ENCODE measurements around the gene SMIM8. TPM values are rescaled to one million over a fixed set of nuclear protein-coding genes. Genes with fewer than 3 reads are reported as not detected.

Gene SMIM8
- total RNA-seq, 4 donors from 2014 or later, result 6.9 to 23.1 (median 12.7) TPM

GRCh38 chr6:87281426-87281825, 41.0 kb upstream of the SMIM8 start:
- no peaks in the 10 kb centered on the region for H3K9me3 ChIP-seq
- TF ChIP-seq CTCF (IDR thresholded peaks at IDR 0.05), result no peak
- no peak for TF ChIP-seq POLR2A (IDR thresholded peaks at IDR 0.05)
- no peak overlapping the region for H3K4me3 ChIP-seq
- DNase-seq, result no peak
- no peaks in the 10 kb centered on the region for H3K36me3 ChIP-seq
- no peaks in the 10 kb centered on the region for H3K27me3 ChIP-seq
- no peaks in the 10 kb centered on the region for H3K4me1 ChIP-seq
- no peak overlapping the region for H3K27ac ChIP-seq

DNA sequence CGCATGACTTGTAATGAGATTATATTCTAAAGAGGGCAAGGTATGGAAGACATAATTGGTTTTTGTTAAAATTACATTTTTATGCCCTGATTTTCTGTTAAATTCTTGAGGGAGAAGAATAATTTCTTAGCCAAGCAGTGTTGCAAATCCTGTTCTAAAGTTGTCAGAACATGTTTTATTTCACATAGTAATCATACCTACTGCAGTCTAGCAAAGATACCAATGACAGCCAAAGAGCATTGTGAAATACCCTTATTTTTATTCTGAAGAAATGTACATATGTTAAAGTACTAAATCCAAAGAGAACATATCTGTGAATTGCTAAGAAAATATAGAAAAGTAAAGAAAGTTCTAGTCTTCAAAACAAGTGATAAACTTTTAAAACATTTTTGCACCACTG, 39.6 kb upstream of the SMIM8 start:
- no peaks in the 10 kb centered on the region for H3K9me3 ChIP-seq
- H3K4me3 ChIP-seq, result no peak overlapping the region
- no peaks in the 10 kb centered on the region for H3K36me3 ChIP-seq
- TF ChIP-seq CTCF (IDR thresholded peaks at IDR 0.05), result no peak
- TF ChIP-seq POLR2A (IDR thresholded peaks at IDR 0.05), result no peak
- no peaks in the 10 kb centered on the region for H3K27me3 ChIP-seq
- DNase-seq, result no peak
- H3K4me1 ChIP-seq, result no peaks in the 10 kb centered on the region
- H3K27ac ChIP-seq, result no peak overlapping the region

DNA sequence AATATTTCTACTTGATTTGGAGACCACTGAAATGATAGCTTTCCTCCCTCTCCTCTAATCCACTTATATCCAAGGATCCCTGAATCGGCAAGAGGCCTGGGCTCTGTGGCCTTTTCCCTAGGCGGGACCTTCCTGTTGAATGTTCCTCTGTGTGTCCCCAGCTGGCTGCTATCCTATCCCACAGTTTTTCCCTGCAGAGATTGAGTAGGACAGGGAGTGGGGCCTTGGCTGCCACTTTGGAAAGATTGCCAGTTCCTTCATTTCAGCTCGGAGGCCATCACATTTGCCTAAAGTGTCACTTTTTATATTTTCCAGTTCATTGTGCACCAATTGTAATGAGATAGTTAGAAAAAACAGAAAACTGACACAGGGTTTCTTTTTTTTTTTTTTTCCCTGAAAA, 38.9 kb upstream of the SMIM8 start:
- Histone ChIP-seq H3K27me3 (no peaks in the 10 kb centered on the region), H3K9me3 (no peaks in the 10 kb centered on the region), H3K27ac (no peak overlapping the region), H3K4me3 (no peak overlapping the region), H3K36me3 (no peaks in the 10 kb centered on the region), H3K4me1 (no peaks in the 10 kb centered on the region)
- no peak for TF ChIP-seq CTCF (IDR thresholded peaks at IDR 0.05)
- TF ChIP-seq POLR2A (IDR thresholded peaks at IDR 0.05), result no peak
- DNase-seq, result no peak

GRCh38 chr6:87287251-87287650, 35.1 kb upstream of the SMIM8 start:
- no peak for TF ChIP-seq CTCF (IDR thresholded peaks at IDR 0.05)
- TF ChIP-seq POLR2A (IDR thresholded peaks at IDR 0.05), result no peak
- no peaks in the 10 kb centered on the region for H3K9me3 ChIP-seq
- DNase-seq, result no peak
- no peak overlapping the region for H3K27ac ChIP-seq
- no peaks in the 10 kb centered on the region for H3K36me3 ChIP-seq
- H3K4me1 ChIP-seq, result no peaks in the 10 kb centered on the region
- H3K4me3 ChIP-seq, result no peak overlapping the region
- H3K27me3 ChIP-seq, result no peaks in the 10 kb centered on the region

GRCh38 chr6:87289571-87289970, 32.8 kb upstream of the SMIM8 start:
- Histone ChIP-seq H3K9me3 (no peaks in the 10 kb centered on the region), H3K4me1 (no peaks in the 10 kb centered on the region), H3K27me3 (no peaks in the 10 kb centered on the region), H3K4me3 (no peak overlapping the region), H3K27ac (no peak overlapping the region), H3K36me3 (no peaks in the 10 kb centered on the region)
- TF ChIP-seq POLR2A (IDR thresholded peaks at IDR 0.05) (no peak), CTCF (IDR thresholded peaks at IDR 0.05) (no peak)
- DNase-seq, result no peak

DNA sequence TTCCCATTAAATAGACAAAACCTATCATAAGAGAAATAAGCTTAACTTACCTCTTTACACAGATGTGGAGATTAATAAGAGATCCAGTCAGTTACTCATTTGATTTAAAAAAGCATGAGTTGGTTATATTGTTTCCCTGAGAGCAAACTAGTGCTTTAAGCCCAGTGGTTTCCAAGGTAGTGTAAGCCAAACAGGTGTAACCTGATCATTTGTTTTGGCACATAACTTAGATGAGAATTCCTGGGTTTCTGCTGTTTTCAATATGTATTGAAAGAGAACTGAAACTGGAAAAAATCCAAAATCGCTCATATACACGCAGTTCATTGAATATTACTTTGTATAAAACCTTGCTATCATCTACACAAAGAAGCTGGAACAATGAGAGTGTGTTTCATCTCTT, 30.5 kb upstream of the SMIM8 start:
- Histone ChIP-seq H3K9me3 (no peaks in the 10 kb centered on the region), H3K27ac (no peak overlapping the region), H3K4me3 (no peak overlapping the region), H3K4me1 (no peaks in the 10 kb centered on the region), H3K36me3 (no peaks in the 10 kb centered on the region), H3K27me3 (no peaks in the 10 kb centered on the region)
- no peak for TF ChIP-seq CTCF (IDR thresholded peaks at IDR 0.05)
- TF ChIP-seq POLR2A (IDR thresholded peaks at IDR 0.05), result no peak
- DNase-seq, result no peak

Measured in Peyer's patch (tissue), 4 donors.